Midbrain (tissue), 1 donor: Measurements from ENCODE around the gene ZCCHC2.

Experiments
- DNase-seq: peaks from one replicate; lab custom pipeline; 2025; lab: John Stamatoyannopoulos, UW

Gene ZCCHC2

GRCh38 chr18:62537946-62538345, 15.1 kb downstream of the ZCCHC2 start:
- DNase-seq: no peak

GRCh38 chr18:62538881-62539280, 16.1 kb downstream of the ZCCHC2 start:
- no peak for DNase-seq

GRCh38 chr18:62539284-62540165, 16.7 kb downstream of the ZCCHC2 start:
- DNase-seq: no peak

- DNase-seq: no peak
These were observed 20.2 kb downstream of the ZCCHC2 start for GRCh38 chr18:62543021-62543420.

- DNase-seq: peak; percentile 11
These were observed 22.3 kb downstream of the ZCCHC2 start for GRCh38 chr18:62545098-62545497.

GRCh38 chr18:62549755-62550154, 26.9 kb downstream of the ZCCHC2 start:
- DNase-seq: no peak

- DNase-seq: no peak
These were observed 27.9 kb downstream of the ZCCHC2 start for GRCh38 chr18:62550746-62551145.

GRCh38 chr18:62551972-62552513, 29.2 kb downstream of the ZCCHC2 start:
- no peak for DNase-seq

GRCh38 chr18:62554061-62554815, 31.4 kb downstream of the ZCCHC2 start:
- no peak for DNase-seq

- no peak for DNase-seq
These were observed 32.3 kb downstream of the ZCCHC2 start for GRCh38 chr18:62555135-62555534.

GRCh38 chr18:62556397-62556796, 33.6 kb downstream of the ZCCHC2 start:
- no peak for DNase-seq

- no peak for DNase-seq
These were observed 35.3 kb downstream of the ZCCHC2 start for GRCh38 chr18:62558015-62558663.

GRCh38 chr18:62564044-62564443, 41.2 kb downstream of the ZCCHC2 start:
- no peak for DNase-seq

- peak; percentile 44 for DNase-seq
These were observed 43.4 kb downstream of the ZCCHC2 start for GRCh38 chr18:62566199-62566598.

- DNase-seq: no peak
These were observed 44.0 kb downstream of the ZCCHC2 start for GRCh38 chr18:62566818-62567217.

- no peak for DNase-seq
These were observed 46.3 kb downstream of the ZCCHC2 start for GRCh38 chr18:62569081-62569655.

GRCh38 chr18:62571037-62571436, 48.2 kb downstream of the ZCCHC2 start:
- no peak for DNase-seq

GRCh38 chr18:62571648-62572047, 48.8 kb downstream of the ZCCHC2 start:
- DNase-seq: no peak

GRCh38 chr18:62572456-62572855, 49.6 kb downstream of the ZCCHC2 start:
- no peak for DNase-seq

GRCh38 chr18:62574776-62575175, 52.0 kb downstream of the ZCCHC2 start:
- DNase-seq: no peak

- no peak for DNase-seq
These were observed 53.4 kb downstream of the ZCCHC2 start for GRCh38 chr18:62576271-62576670.
